ENCODE measurements around the gene SPINT3. TPM values are rescaled to one million over a fixed set of nuclear protein-coding genes. Genes with fewer than 3 reads are reported as not detected.
A peak's percentile ranks its signal among the peaks of the same experiment; 100 is the strongest.

SPINT3 gene, protein sequence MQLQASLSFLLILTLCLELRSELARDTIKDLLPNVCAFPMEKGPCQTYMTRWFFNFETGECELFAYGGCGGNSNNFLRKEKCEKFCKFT
- not detected in 2 replicates for total RNA-seq (2014; rRNA removed; shearing (Covaris generic))

- DNase-seq (ENCODE audit: low spot score): no peak
Measured at GRCh38 chr20:45515147-45515913, at the start of gene SPINT3. SPINT3 (minus strand) TSS chr20:45515622; CDS start chr20:45515608, 14 bp downstream.

GRCh38 chr20:45564760-45565276 lies 49.4 kb upstream of the SPINT3 start:
- no peak for DNase-seq (ENCODE audit: low spot score)

GRCh38 chr20:45555198-45555597 lies 39.8 kb upstream of the SPINT3 start:
- no peak for DNase-seq (ENCODE audit: low spot score)

DNA sequence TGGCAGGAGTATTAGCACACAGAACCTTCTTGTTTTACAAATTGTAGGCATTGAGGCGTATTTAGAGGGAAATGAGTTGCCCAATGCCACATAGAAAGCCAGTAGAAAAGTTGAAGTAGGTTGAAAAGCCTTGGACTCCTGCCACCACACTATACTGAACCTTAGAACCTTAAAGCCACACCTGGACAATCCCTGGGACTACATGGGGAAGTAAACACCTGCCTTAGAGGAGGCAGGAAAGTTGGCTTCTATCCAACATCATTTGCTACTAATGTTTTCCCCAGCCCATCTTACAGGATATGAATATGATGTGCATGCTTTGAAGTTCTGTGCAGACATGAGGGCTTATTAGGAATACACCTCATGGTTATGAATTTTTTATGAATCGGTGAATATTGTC lies 37.0 kb upstream of the SPINT3 start:
- no peak for DNase-seq (ENCODE audit: low spot score)

DNA sequence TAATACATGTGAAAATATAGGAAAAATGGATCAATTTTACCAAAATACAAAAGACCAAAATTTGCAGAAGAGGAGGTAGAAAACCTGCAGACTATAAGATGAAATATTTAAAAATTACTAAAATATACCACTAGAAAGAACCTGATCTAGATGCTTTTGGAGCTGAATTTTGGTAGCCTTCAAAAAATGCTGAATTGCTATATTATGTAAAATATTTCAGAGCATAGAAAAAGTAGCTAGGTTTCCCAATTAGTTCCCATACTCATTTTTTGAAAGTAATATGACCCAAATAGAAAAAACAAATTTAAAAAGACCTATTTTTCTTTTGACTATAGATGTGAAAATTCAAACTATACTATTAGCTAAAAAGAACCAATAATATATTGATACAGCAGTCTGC lies 35.3 kb upstream of the SPINT3 start:
- DNase-seq (ENCODE audit: low spot score): no peak

- no peak for DNase-seq (ENCODE audit: low spot score)
Measured at GRCh38 chr20:45548410-45548809, 33.0 kb upstream of the SPINT3 start.

GRCh38 chr20:45547206-45547770 lies 31.9 kb upstream of the SPINT3 start, which contains the start of gene EPPIN:
EPPIN (minus strand) TSS chr20:45547401; CDS start chr20:45547357, 44 bp downstream.
- DNase-seq (ENCODE audit: low spot score): no peak

- DNase-seq (ENCODE audit: low spot score): peak; percentile 19
Measured at GRCh38 chr20:45545754-45546453, 30.5 kb upstream of the SPINT3 start.

DNA sequence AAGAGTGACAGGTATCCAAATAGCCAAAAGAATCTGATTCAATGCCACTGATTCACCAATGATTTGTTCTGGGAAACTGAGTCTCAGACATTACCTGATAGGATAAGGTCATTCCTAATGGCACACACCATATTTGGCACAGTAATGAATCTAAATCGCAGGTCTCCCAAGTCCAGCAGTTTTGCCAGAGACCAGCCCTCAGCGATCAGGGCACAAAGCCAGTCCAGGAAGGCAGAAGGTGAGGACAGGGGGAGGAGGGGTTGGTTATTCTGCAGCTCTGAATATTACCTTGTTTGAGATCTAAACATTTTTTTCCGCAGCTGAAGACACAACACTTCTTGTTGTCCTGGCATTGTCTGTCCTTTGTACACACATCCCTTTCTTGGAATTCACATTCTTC lies 29.9 kb upstream of the SPINT3 start:
- no peak for DNase-seq (ENCODE audit: low spot score)

DNA sequence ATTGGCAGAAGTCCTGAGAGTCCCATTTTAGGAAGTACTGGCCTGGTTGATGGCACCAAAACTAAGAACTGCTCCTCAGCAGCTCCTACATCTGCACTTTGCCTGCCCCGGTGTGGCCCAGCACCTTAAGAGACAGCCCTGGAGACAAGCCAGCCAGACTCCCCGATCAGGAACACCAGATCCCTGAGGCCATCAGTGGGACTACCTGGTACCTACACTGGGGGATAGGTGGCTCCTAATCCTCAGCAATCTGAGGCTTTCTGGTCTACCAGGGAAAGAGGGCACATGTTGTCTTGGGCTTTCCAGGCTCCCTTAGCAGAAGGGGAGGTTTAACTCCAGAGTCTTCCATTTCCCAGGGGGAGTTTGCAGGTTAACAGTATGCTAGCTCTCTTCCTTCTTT lies 24.0 kb upstream of the SPINT3 start, which contains the start of gene WFDC6:
Gene WFDC6 (minus strand): TSS at position 101 of the 400 bp plus-strand sequence. CDS start 75 bp downstream, at position 26.
- DNase-seq (ENCODE audit: low spot score): no peak

DNA sequence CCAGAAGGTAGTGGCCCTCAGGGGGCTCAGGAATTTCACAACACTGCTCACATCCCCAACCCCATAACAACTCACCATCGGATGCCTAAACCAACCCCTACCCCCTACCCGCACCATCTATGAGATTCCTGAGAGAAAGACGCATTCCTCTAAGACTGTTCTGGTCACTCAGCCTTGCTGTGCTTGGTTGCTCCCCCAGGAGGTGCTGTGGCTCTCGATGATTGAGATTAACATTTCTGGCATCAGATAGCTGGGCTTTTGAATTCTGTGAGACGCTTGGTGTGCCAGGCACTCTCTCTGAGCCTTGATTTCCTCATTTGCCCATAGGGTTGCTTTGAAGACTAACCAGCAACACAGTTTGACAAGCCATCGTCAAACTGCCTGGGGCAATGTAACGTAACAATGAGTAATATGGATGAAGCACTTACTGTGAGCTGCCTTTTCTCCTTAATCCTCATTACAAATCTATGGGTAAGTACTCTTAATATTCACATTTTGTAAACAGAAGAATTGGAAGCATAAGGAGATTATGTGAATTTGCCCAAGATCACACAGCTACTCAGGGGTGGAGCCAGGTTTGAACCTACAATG lies 22.9 kb upstream of the SPINT3 start:
- no peak for DNase-seq (ENCODE audit: low spot score)

DNA sequence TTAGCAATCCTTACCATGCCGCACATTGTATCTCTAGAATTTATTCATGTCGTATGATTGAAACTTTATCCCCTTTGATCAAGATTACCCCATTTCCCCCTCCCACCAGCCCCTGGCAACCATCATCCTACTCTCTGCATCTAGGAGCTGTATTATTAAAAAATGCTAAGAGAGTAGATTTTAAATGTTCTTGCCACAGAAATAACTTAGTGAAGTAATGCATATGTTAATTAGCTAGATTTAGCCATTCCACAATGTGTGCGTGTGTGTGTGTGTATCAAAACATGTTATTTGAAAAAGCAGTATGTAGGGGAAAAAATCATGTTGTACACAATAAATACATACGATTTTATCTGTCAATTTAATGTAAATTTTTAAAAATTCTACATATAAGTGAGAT lies 11.9 kb upstream of the SPINT3 start:
- DNase-seq (ENCODE audit: low spot score): no peak

DNA sequence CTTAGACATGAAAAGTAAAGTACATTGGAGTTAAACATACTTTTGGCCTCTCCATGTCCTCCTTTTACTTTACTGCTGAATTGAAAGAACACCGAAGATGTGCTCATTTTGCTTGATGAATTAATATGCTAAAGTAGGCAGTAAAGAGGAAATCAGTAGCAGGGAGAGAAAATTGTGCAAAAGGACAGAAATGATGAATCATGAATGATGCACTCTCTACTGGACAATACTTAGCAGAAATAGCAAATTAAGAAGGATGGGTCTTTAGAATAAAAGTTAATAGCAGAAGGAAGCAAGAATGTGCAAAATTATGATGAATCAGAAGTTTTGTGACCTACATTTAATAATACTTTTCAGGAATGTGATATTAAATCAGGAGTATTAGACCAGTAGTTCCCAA lies 8.4 kb upstream of the SPINT3 start:
- no peak for DNase-seq (ENCODE audit: low spot score)

- peak; percentile 38 for DNase-seq (ENCODE audit: low spot score)
Measured at GRCh38 chr20:45518282-45518681, 2.9 kb upstream of the SPINT3 start.

- no peak for DNase-seq (ENCODE audit: low spot score)
Measured at GRCh38 chr20:45510242-45510862, 5.1 kb downstream of the SPINT3 start.

- no peak for DNase-seq (ENCODE audit: low spot score)
Measured at GRCh38 chr20:45509091-45509490, 6.3 kb downstream of the SPINT3 start.

DNA sequence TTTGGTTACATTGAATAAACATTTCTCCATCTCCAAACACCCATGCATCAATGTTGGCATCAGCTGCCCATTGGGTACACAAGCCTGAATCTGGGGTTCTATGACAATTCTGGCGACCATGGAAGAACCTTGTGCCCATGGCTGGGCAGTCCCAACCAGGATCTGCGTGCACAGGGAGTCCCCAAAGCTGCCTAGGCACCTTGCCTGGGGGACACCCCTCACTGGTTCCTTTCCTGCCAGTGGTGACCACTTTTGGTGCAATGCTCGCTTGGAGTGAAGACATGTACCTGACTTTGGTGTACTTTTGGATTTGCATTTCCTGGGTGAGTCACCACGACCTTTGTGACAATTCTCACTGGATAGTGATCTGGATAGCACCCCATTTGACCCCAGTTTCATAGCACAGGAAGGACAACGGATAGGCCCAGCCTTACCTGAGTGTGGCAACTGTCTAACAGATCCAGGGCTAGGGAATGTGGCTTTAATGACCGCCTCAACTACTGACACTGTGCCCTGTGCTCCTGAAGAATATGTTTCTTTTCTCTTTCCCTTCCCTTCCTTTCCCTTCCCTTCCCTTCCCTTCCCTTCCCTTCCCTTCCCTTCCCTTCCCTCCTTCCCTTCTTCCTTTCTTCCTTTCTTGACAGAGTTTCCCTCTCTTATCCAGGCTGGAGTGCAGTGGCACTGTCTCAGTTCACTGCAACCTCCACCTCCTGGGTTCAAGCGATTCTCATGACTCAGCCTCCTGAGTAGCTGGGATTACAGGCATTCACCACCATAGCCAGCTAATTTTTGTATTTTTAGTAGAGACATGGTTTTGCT lies 7.1 kb downstream of the SPINT3 start:
- no peak for DNase-seq (ENCODE audit: low spot score)

- DNase-seq (ENCODE audit: low spot score): peak; percentile 67
Measured at GRCh38 chr20:45507011-45507820, 8.2 kb downstream of the SPINT3 start.

- no peak for DNase-seq (ENCODE audit: low spot score)
Measured at GRCh38 chr20:45506398-45506797, 9.0 kb downstream of the SPINT3 start.

- no peak for DNase-seq (ENCODE audit: low spot score)
Measured at GRCh38 chr20:45503403-45503802, 12.0 kb downstream of the SPINT3 start.

Data from A172 (cell line).